K562 (cell line): Measurements from ENCODE around the gene PTRH1. TPM values are rescaled to one million over a fixed set of nuclear protein-coding genes. Genes with fewer than 3 reads are reported as not detected.

Experiments
- ATF7 ChIP-seq: fragments of 450-650 bp; IDR thresholded peaks from 2 replicates; pipeline ENCODE4 v1.7.1; 2014; ENCODE audit warnings: mild to moderate bottlenecking, moderate library complexity
- HIVEP1 ChIP-seq: fragments of 250-450 bp; sonication (Bioruptor Pico); IDR thresholded peaks from 2 replicates; pipeline ENCODE4 v1.4.0; 2020; ENCODE audit warnings: mild to moderate bottlenecking
- MAFG ChIP-seq: fragments of 450-650 bp; conservative IDR thresholded peaks from 2 replicates; pipeline ENCODE4 v1.6.1; 2016; ENCODE audit warnings: missing genetic modification characterization, missing compliant biosample characterization
- NFIC ChIP-seq: fragments of 450-650 bp; IDR thresholded peaks from 2 replicates; pipeline ENCODE4 v1.6.1; 2017; ENCODE audit warnings: mild to moderate bottlenecking, inconsistent platforms
- PYGO2 ChIP-seq: fragments of 450-650 bp; IDR thresholded peaks from 2 replicates; pipeline ENCODE4 v1.6.1; 2016; ENCODE audit warnings: mild to moderate bottlenecking, missing genetic modification characterization, moderate library complexity, missing compliant biosample characterization
- RHOXF2B ChIP-seq: fragments of 250-450 bp; sonication (Bioruptor Pico); conservative IDR thresholded peaks from 2 replicates; pipeline ENCODE4 v1.5.1; 2021
- SFPQ ChIP-seq: fragments of 200-400 bp; formaldehyde crosslinking; IDR thresholded peaks from 2 replicates; pipeline ENCODE4 v1.6.1; 2017; ENCODE audit warnings: mild to moderate bottlenecking, low read depth, low read length, moderate library complexity
- SP2 ChIP-seq: IDR thresholded peaks from 2 replicates; pipeline ENCODE4 v1.6.1; 2011; ENCODE audit warnings: mild to moderate bottlenecking, low read depth, low read length, moderate library complexity; ENCODE audit not compliant: poor library complexity, severe bottlenecking; ENCODE audit errors: extremely low read depth
- ZNF140 ChIP-seq: fragments of 250-450 bp; sonication (Bioruptor Pico); IDR thresholded peaks from 2 replicates; pipeline ENCODE4 v1.8.0; 2021; ENCODE audit warnings: moderate library complexity, mild to moderate bottlenecking, inconsistent platforms
- ZNF174 ChIP-seq: fragments of 250-450 bp; sonication (Bioruptor Pico); IDR thresholded peaks from 2 replicates; pipeline ENCODE4 v1.4.0; 2020; ENCODE audit warnings: mild to moderate bottlenecking
- ZNF436 ChIP-seq: fragments of 250-450, 450-650 bp; sonication (Bioruptor Pico); formaldehyde crosslinking; IDR thresholded peaks from 2 replicates; pipeline ENCODE4 v1.7.0; 2020; ENCODE audit warnings: mild to moderate bottlenecking
- polyA plus RNA-seq, 8 experiments: library from polyadenylated mRNA; depleted of rRNA in 4 of 8; stranded (reverse) in 5 of 8; unstranded in 3 of 8; fragments of >200 nt; fragmentation: Nextera tagmentation in 2 of 8; fragmentation: Illumina TruSeq in 1 of 8; extraction: Ambion mirVana in 2 of 8; extraction: Trizol in 1 of 8; gene quantifications; 2 replicates each; pipeline versions ENCODE4 v1.2.1 to v1.2.3, GENCODE V29; 2011 to 2014; ENCODE audit warnings: inconsistent platforms in 1 of 8, missing spikeins in 1 of 8
- total RNA-seq, 7 experiments: library from RNA; depleted of rRNA in 6 of 7; stranded (reverse); fragments of >200 nt in 6 of 7; fragmentation: Illumina TruSeq in 2 of 7; extraction: Trizol in 2 of 7; gene quantifications; 2 replicates each; pipeline versions ENCODE4 v1.2.1 to v1.2.3, GENCODE V29; 2011 to 2021; ENCODE audit warnings: low replicate concordance in 1 of 7
- TF ChIP-seq, protein P1 (sequence below): fragments of 150-350 bp; conservative IDR thresholded peaks from 2 replicates; pipeline ENCODE4 v1.6.1; 2014; ENCODE audit warnings: low read length

PTRH1 gene
- total and polyA plus RNA-seq, 9 of the 15 experiments (the other 6 are each of a cell fraction or from before 2014, with no cell fraction given) = 0.63 to 43.1 (median 5.7) TPM

DNA sequence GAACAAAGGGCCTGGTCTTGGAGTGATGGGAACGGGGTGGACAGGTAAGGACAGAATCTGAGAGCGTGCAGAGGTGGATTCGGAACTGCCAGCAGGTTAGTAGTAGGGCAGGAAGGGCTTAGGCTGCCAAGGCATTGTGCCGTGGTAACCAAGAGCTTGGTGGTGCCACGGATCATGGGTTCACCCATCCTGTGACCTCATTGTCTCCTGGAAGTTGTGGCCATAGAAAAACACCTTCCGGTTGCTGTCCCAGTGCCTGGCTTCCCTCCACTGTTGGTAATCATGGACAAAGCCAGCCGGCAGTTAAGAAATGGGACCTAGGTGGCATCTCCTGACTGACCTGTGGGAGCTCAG is 51.2 kb downstream of the PTRH1 start (continued):
- TF ChIP-seq SFPQ (no peak), RHOXF2B (CRISPR knock-in tag) (no peak), ATF7 (no peak), HIVEP1 (no peak), ZNF140 (no peak), NFIC (no peak), ZNF436 (CRISPR knock-in tag) (no peak), ZNF174 (no peak), MAFG (no peak), SP2 (no peak), PYGO2 (tag) (no peak)
- TF ChIP-seq, protein P1, sequence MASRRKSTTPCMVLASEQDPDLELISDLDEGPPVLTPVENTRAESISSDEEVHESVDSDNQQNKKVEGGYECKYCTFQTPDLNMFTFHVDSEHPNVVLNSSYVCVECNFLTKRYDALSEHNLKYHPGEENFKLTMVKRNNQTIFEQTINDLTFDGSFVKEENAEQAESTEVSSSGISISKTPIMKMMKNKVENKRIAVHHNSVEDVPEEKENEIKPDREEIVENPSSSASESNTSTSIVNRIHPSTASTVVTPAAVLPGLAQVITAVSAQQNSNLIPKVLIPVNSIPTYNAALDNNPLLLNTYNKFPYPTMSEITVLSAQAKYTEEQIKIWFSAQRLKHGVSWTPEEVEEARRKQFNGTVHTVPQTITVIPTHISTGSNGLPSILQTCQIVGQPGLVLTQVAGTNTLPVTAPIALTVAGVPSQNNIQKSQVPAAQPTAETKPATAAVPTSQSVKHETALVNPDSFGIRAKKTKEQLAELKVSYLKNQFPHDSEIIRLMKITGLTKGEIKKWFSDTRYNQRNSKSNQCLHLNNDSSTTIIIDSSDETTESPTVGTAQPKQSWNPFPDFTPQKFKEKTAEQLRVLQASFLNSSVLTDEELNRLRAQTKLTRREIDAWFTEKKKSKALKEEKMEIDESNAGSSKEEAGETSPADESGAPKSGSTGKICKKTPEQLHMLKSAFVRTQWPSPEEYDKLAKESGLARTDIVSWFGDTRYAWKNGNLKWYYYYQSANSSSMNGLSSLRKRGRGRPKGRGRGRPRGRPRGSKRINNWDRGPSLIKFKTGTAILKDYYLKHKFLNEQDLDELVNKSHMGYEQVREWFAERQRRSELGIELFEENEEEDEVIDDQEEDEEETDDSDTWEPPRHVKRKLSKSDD = no peak

Other genes with a start within 250 kb of the PTRH1 start
Only the 7 nearest of the 13 such genes appear.
- 9.7 and 14.7 TPM in 2 replicates for gene STXBP1, start 103.4 kb downstream of the PTRH1 start, total RNA-seq (2014; rRNA removed)
- 5.6 and 6.0 TPM in 2 replicates for gene STXBP1, start 103.4 kb downstream of the PTRH1 start, total RNA-seq (2014; rRNA removed; fragmentation: Illumina TruSeq; extraction: Trizol)
- 4.4 and 4.6 TPM in 2 replicates for gene STXBP1, start 103.4 kb downstream of the PTRH1 start, total RNA-seq (2015; rRNA removed; fragmentation: Illumina TruSeq; extraction: Trizol)
- gene STXBP1, start 103.4 kb downstream of the PTRH1 start, total RNA-seq (2021) = 32.5 and 35.1 TPM in 2 replicates
- gene STXBP1, start 103.4 kb downstream of the PTRH1 start, polyA plus RNA-seq (2011; rRNA removed) = 11.1 and 15.9 TPM in 2 replicates
- 20.2 and 23.8 TPM in 2 replicates for gene STXBP1, start 103.4 kb downstream of the PTRH1 start, polyA plus RNA-seq (2014; fragmentation: Illumina TruSeq; extraction: Trizol)
- gene STXBP1, start 103.4 kb downstream of the PTRH1 start, polyA plus RNA-seq (2014; fragmentation: Nextera tagmentation; extraction: Ambion mirVana) = 1 to 10 TPM; 6.2 to 8.1 TPM
- gene STXBP1, start 103.4 kb downstream of the PTRH1 start, polyA plus RNA-seq (2014; rRNA removed) = 10.9 and 12.7 TPM in 2 replicates
- gene CFAP157, start 8.7 kb downstream of the PTRH1 start, total RNA-seq (2014; rRNA removed) = not detected in 2 replicates
- gene CFAP157, start 8.7 kb downstream of the PTRH1 start, total RNA-seq (2014; rRNA removed; fragmentation: Illumina TruSeq; extraction: Trizol) = not detected in 2 replicates
- gene CFAP157, start 8.7 kb downstream of the PTRH1 start, total RNA-seq (2015; rRNA removed; fragmentation: Illumina TruSeq; extraction: Trizol) = not detected in 2 replicates
- gene CFAP157, start 8.7 kb downstream of the PTRH1 start, total RNA-seq (2021) = not detected in 2 replicates
- not detected in 2 replicates for gene CFAP157, start 8.7 kb downstream of the PTRH1 start, polyA plus RNA-seq (2011; rRNA removed)
- not detected in 2 replicates for gene CFAP157, start 8.7 kb downstream of the PTRH1 start, polyA plus RNA-seq (2014; fragmentation: Illumina TruSeq; extraction: Trizol)
- gene CFAP157, start 8.7 kb downstream of the PTRH1 start, polyA plus RNA-seq (2014; fragmentation: Nextera tagmentation; extraction: Ambion mirVana) = under 1 TPM in 1 of 2 experiments, not detected in 1; 0.03 TPM
- not detected in 2 replicates for gene CFAP157, start 8.7 kb downstream of the PTRH1 start, polyA plus RNA-seq (2014; rRNA removed)
- not detected in 2 replicates for gene TTC16, start 416 bp upstream of the PTRH1 start, total RNA-seq (2014; rRNA removed)
- gene TTC16, start 416 bp upstream of the PTRH1 start, total RNA-seq (2014; rRNA removed; fragmentation: Illumina TruSeq; extraction: Trizol) = not detected in 2 replicates
- gene TTC16, start 416 bp upstream of the PTRH1 start, total RNA-seq (2015; rRNA removed; fragmentation: Illumina TruSeq; extraction: Trizol) = not detected in 2 replicates
- not detected in 2 replicates for gene TTC16, start 416 bp upstream of the PTRH1 start, total RNA-seq (2021)
- not detected in 2 replicates for gene TTC16, start 416 bp upstream of the PTRH1 start, polyA plus RNA-seq (2011; rRNA removed)
- not detected in 2 replicates for gene TTC16, start 416 bp upstream of the PTRH1 start, polyA plus RNA-seq (2014; fragmentation: Illumina TruSeq; extraction: Trizol)
- not detected for gene TTC16, start 416 bp upstream of the PTRH1 start, polyA plus RNA-seq (2014; fragmentation: Nextera tagmentation; extraction: Ambion mirVana)
- gene TTC16, start 416 bp upstream of the PTRH1 start, polyA plus RNA-seq (2014; rRNA removed) = 0.11 TPM in 1 of 2 replicates, not detected in the other
- gene TOR2A, start 19.6 kb upstream of the PTRH1 start, total RNA-seq (2014; rRNA removed) = 21.3 and 23.5 TPM in 2 replicates
- 3.0 and 3.7 TPM in 2 replicates for gene TOR2A, start 19.6 kb upstream of the PTRH1 start, total RNA-seq (2014; rRNA removed; fragmentation: Illumina TruSeq; extraction: Trizol)
- 11.1 and 12.0 TPM in 2 replicates for gene TOR2A, start 19.6 kb upstream of the PTRH1 start, total RNA-seq (2015; rRNA removed; fragmentation: Illumina TruSeq; extraction: Trizol)
- gene TOR2A, start 19.6 kb upstream of the PTRH1 start, total RNA-seq (2021) = 25.9 and 28.3 TPM in 2 replicates
- gene TOR2A, start 19.6 kb upstream of the PTRH1 start, polyA plus RNA-seq (2011; rRNA removed) = 8.4 and 15.0 TPM in 2 replicates
- gene TOR2A, start 19.6 kb upstream of the PTRH1 start, polyA plus RNA-seq (2014; fragmentation: Illumina TruSeq; extraction: Trizol) = 15.7 and 22.6 TPM in 2 replicates
- gene TOR2A, start 19.6 kb upstream of the PTRH1 start, polyA plus RNA-seq (2014; fragmentation: Nextera tagmentation; extraction: Ambion mirVana) = 1 to 10 TPM in 1 of 2 experiments, under 1 TPM in 1; 0.80 to 1.1 TPM
- 22.5 and 27.2 TPM in 2 replicates for gene TOR2A, start 19.6 kb upstream of the PTRH1 start, polyA plus RNA-seq (2014; rRNA removed)
- gene SH2D3C, start 63.0 kb upstream of the PTRH1 start, total RNA-seq (2014; rRNA removed) = 0.29 and 1.2 TPM in 2 replicates
- gene SH2D3C, start 63.0 kb upstream of the PTRH1 start, total RNA-seq (2014; rRNA removed; fragmentation: Illumina TruSeq; extraction: Trizol) = 0.11 and 0.19 TPM in 2 replicates
- gene SH2D3C, start 63.0 kb upstream of the PTRH1 start, total RNA-seq (2015; rRNA removed; fragmentation: Illumina TruSeq; extraction: Trizol) = 0.29 and 0.34 TPM in 2 replicates
- 0.83 and 0.89 TPM in 2 replicates for gene SH2D3C, start 63.0 kb upstream of the PTRH1 start, total RNA-seq (2021)
- 0.22 and 1.3 TPM in 2 replicates for gene SH2D3C, start 63.0 kb upstream of the PTRH1 start, polyA plus RNA-seq (2011; rRNA removed)
- 0.19 and 0.29 TPM in 2 replicates for gene SH2D3C, start 63.0 kb upstream of the PTRH1 start, polyA plus RNA-seq (2014; fragmentation: Illumina TruSeq; extraction: Trizol)
- under 1 TPM in 1 of 2 experiments, not detected in 1; 0.03 TPM for gene SH2D3C, start 63.0 kb upstream of the PTRH1 start, polyA plus RNA-seq (2014; fragmentation: Nextera tagmentation; extraction: Ambion mirVana)
- gene SH2D3C, start 63.0 kb upstream of the PTRH1 start, polyA plus RNA-seq (2014; rRNA removed) = 0.21 and 0.38 TPM in 2 replicates
- gene CDK9, start 70.4 kb upstream of the PTRH1 start, total RNA-seq (2014; rRNA removed) = 33.0 and 36.7 TPM in 2 replicates
- 27.5 and 27.9 TPM in 2 replicates for gene CDK9, start 70.4 kb upstream of the PTRH1 start, total RNA-seq (2014; rRNA removed; fragmentation: Illumina TruSeq; extraction: Trizol)
- gene CDK9, start 70.4 kb upstream of the PTRH1 start, total RNA-seq (2015; rRNA removed; fragmentation: Illumina TruSeq; extraction: Trizol) = 28.1 and 29.8 TPM in 2 replicates
- gene CDK9, start 70.4 kb upstream of the PTRH1 start, total RNA-seq (2021) = 75.2 and 78.6 TPM in 2 replicates
- gene CDK9, start 70.4 kb upstream of the PTRH1 start, polyA plus RNA-seq (2011; rRNA removed) = 44.6 and 51.9 TPM in 2 replicates
- 54.1 and 60.5 TPM in 2 replicates for gene CDK9, start 70.4 kb upstream of the PTRH1 start, polyA plus RNA-seq (2014; fragmentation: Illumina TruSeq; extraction: Trizol)
- gene CDK9, start 70.4 kb upstream of the PTRH1 start, polyA plus RNA-seq (2014; fragmentation: Nextera tagmentation; extraction: Ambion mirVana) = 1 to 10 TPM; 4.2 to 5.0 TPM
- 34.7 and 42.6 TPM in 2 replicates for gene CDK9, start 70.4 kb upstream of the PTRH1 start, polyA plus RNA-seq (2014; rRNA removed)
- gene FPGS, start 87.2 kb upstream of the PTRH1 start, total RNA-seq (2014; rRNA removed) = 77.1 and 91.1 TPM in 2 replicates
- 19.7 and 32.6 TPM in 2 replicates for gene FPGS, start 87.2 kb upstream of the PTRH1 start, total RNA-seq (2014; rRNA removed; fragmentation: Illumina TruSeq; extraction: Trizol)
- gene FPGS, start 87.2 kb upstream of the PTRH1 start, total RNA-seq (2015; rRNA removed; fragmentation: Illumina TruSeq; extraction: Trizol) = 52.9 and 54.0 TPM in 2 replicates
- gene FPGS, start 87.2 kb upstream of the PTRH1 start, total RNA-seq (2021) = 85.1 and 90.2 TPM in 2 replicates
- gene FPGS, start 87.2 kb upstream of the PTRH1 start, polyA plus RNA-seq (2011; rRNA removed) = 59.2 and 65.5 TPM in 2 replicates
- 86.4 and 87.8 TPM in 2 replicates for gene FPGS, start 87.2 kb upstream of the PTRH1 start, polyA plus RNA-seq (2014; fragmentation: Illumina TruSeq; extraction: Trizol)
- 1 to 10 TPM in 1 of 2 experiments, under 1 TPM in 1; 0.84 to 2.0 TPM for gene FPGS, start 87.2 kb upstream of the PTRH1 start, polyA plus RNA-seq (2014; fragmentation: Nextera tagmentation; extraction: Ambion mirVana)
- 61.4 and 63.1 TPM in 2 replicates for gene FPGS, start 87.2 kb upstream of the PTRH1 start, polyA plus RNA-seq (2014; rRNA removed)